ENCODE results near the gene ITIH5.

Gene ITIH5

GRCh38 chr10:7547206-7547605 lies 119.6 kb downstream of the ITIH5 start:
- DNase-seq (ENCODE audit: low read depth) = no peak

DNA sequence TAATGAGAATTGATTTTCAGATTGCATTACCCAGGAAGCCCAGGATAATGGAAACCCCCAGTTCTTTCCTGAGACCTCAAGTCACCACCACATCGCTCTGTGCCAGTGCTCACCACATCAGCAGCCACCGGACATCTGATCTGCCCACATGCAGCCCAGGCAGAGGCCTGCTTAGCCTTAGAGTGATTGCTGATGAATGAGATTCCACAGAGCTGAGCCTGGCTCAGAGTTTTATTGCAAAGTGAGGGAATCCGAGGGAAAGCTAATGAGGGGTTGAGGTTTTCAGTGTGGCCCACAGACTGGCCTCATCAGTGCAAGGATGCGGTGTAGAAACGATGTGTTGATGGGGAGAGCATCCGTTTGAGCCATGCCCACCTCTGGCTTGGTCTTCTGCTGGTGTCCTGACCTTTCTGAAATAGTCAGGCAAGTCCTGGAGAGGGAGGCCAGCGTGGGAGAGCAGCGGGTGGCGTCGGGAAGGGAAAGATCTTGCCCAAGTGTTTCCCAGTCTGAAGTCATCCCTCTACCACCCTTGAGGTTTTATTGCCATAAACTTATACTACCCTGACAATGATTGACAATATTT lies 120.3 kb downstream of the ITIH5 start:
- no peak for DNase-seq (ENCODE audit: low read depth)

- no peak for DNase-seq (ENCODE audit: low read depth)
Measured at GRCh38 chr10:7545792-7546191, 121.0 kb downstream of the ITIH5 start.

- no peak for DNase-seq (ENCODE audit: low read depth)
Measured at GRCh38 chr10:7545261-7545660, 121.5 kb downstream of the ITIH5 start.

- no peak for DNase-seq (ENCODE audit: low read depth)
Measured at GRCh38 chr10:7544203-7544602, 122.6 kb downstream of the ITIH5 start.

GRCh38 chr10:7542189-7542914 lies 124.4 kb downstream of the ITIH5 start:
- DNase-seq (ENCODE audit: low read depth) = no peak

GRCh38 chr10:7541137-7542087 lies 125.4 kb downstream of the ITIH5 start:
- no peak for DNase-seq (ENCODE audit: low read depth)

DNA sequence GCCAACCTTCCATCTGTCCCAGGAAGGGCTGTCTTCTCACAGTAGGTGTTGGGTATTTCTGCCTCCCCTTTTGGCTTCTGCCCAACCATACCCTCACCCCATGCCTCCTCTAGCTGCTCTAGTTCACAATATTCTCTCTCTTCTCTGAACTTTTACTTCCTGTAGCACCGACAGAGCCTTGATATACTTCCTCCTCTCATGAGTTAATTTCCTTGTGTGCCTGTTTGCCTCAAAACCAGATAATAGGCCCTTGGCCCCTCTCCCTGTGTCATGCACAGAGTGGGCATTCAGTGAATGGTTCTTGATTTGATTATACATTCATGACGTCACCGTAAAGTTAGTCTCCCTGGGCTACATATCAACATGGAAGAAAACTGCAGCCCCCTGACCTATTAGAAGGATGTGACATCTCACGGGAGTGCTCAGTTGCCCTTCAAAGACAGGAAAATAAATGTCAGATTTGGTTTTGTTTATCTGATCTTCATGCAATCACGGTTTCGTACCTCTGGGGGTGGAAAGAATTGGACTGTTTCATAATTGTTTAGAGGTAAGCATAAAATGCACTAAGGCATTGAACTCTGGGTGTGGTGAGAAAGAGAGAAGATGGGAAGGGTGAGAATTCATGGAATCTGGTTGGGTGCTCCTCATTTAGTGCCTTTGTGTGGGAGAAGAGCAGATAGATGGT lies 127.7 kb downstream of the ITIH5 start:
- DNase-seq (ENCODE audit: low read depth) = no peak

DNA sequence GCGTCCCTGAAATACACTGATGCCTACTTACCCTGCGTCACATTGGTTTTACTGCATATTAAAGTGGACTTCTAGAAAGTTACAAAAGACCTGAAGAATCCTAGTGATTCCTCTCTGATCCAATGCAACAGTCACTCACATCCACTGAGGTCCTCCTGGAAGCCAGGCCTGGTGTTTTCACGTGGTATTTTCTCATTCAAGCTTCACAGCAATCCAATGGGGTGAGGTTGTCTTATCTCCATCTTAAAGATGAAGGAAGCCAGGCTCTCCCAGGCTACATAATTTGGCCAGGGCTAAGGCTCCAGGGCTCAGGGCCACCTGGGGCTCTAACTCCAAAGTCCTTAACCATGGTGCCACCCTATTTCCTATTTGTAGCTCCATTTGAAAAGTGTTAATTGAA lies 129.6 kb downstream of the ITIH5 start:
- DNase-seq (ENCODE audit: low read depth) = no peak

DNA sequence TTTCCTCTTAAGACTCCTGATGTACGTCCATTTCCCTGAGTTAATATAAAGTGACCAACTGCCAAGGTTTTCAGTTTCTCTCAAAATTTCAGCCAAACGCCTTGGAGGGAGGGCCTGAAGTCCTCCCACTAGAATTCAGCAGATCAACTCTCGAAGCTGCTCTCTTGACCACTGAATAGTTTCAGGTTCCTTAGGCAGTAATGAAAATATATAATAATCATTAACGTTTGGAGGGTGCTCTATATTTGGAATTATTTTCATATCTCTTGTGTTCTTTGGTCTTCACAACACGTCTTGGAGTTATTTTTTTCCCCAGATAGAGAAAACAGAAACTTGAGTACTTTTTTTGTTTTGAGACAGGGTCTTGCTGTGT lies 132.3 kb downstream of the ITIH5 start:
- no peak for DNase-seq (ENCODE audit: low read depth)

- no peak for DNase-seq (ENCODE audit: low read depth)
Measured at GRCh38 chr10:7533657-7534479, 132.9 kb downstream of the ITIH5 start.

GRCh38 chr10:7532723-7533498 lies 133.9 kb downstream of the ITIH5 start:
- no peak for DNase-seq (ENCODE audit: low read depth)

- DNase-seq (ENCODE audit: low read depth) = no peak
Measured at GRCh38 chr10:7529638-7530037, 137.1 kb downstream of the ITIH5 start.

DNA sequence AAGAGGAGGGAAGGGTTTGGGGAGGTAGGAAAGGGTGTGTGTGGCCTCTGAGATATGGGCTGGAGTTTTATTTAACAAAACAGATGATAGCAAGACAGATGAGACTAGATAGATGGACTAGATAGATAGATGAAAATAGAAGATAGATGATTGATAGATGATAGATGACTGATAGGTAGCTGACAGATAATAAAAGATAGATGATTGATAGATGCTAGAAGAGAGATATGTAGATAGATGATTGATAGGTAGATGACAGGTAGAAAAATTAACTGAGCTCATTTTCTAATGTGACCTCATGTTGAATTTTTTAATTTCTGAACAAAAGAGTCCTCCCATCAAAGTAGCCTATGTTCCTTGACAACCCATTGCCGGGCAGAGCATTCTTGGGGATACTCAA lies 139.3 kb downstream of the ITIH5 start:
- DNase-seq (ENCODE audit: low read depth) = no peak

GRCh38 chr10:7526017-7526400 lies 140.8 kb downstream of the ITIH5 start:
- no peak for DNase-seq (ENCODE audit: low read depth)

- DNase-seq (ENCODE audit: low read depth) = peak; percentile 17
Measured at GRCh38 chr10:7525314-7526016, 141.3 kb downstream of the ITIH5 start.

- DNase-seq (ENCODE audit: low read depth) = no peak
Measured at GRCh38 chr10:7523656-7524055, 143.1 kb downstream of the ITIH5 start.

- DNase-seq (ENCODE audit: low read depth) = no peak
Measured at GRCh38 chr10:7520507-7521485, 146.0 kb downstream of the ITIH5 start.

DNA sequence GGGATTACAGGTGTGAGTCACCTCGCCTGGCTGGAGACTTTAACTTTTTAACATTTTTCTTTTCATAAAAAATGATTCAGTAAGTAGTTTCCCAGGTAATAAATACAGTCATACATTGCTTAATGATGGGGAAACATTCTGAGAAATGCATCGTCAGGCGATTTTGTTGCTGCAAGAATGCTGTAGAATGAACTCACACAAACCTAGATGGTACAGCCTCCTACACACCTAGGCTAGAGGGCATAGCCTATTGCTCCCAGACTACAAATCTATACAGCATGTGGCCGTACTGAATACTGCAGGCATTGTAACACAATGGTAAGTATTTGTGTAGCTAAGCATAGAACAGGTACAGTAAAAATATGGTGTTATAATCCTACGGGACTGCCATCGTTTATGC lies 147.4 kb downstream of the ITIH5 start:
- DNase-seq (ENCODE audit: low read depth) = no peak
